PC-9 (cell line): ENCODE results near the gene TMEM123. TPM values are rescaled to one million over a fixed set of nuclear protein-coding genes. Genes with fewer than 3 reads are reported as not detected.

Experiments
- BruUV-seq: library from RNA; stranded (reverse); fragments of 400-500 nt; replicated peaks from 2 replicates; lab custom pipeline; 2021; lab: Mats Ljungman, UMichigan
- CTCF ChIA-PET: fragments of 300-600 bp; sonication (Branson Sonifier 250); formaldehyde crosslinking; loops from one replicate; lab custom pipeline; 2022; ENCODE audit warnings: antibody characterized with exemption; lab: Charles Lee
- POLR2A ChIA-PET: fragments of 300-600 bp; sonication (Branson Sonifier 250); formaldehyde crosslinking; loops from one replicate; lab custom pipeline; 2022; ENCODE audit warnings: antibody characterized with exemption; ENCODE audit not compliant: unreplicated experiment; lab: Charles Lee
- DNase-seq, 2 experiments: peaks; one replicate each; pipeline versions ENCODE4 v3.0.0 to v3.0.0-alpha.2; 2015 to 2022; ENCODE audit warnings: mixed read lengths in 1 of 2
- H2AFZ ChIP-seq: fragments of 200-600 bp; sonication (generic); 2 replicates; pipeline ENCODE4 v1.8.1; 2017; ENCODE audit warnings: antibody characterized with exemption
- H3F3A ChIP-seq: fragments of 200-600 bp; sonication (generic); 2 replicates; pipeline ENCODE4 v1.8.1; 2017; ENCODE audit warnings: antibody characterized with exemption, mild to moderate bottlenecking, low read depth; ENCODE audit not compliant: insufficient read depth
- H3K27ac ChIP-seq: fragments of 200-600 bp; sonication (generic); 2 replicates; pipeline ENCODE4 v1.6.1; 2016; ENCODE audit warnings: mixed run types
- H3K27me3 ChIP-seq: fragments of 200-600 bp; sonication (generic); 2 replicates; pipeline ENCODE4 v1.6.1; 2016; ENCODE audit warnings: low read depth, mixed run types; ENCODE audit not compliant: insufficient read depth
- H3K36me3 ChIP-seq: fragments of 200-600 bp; sonication (generic); 2 replicates; pipeline ENCODE4 v1.6.1; 2016; ENCODE audit warnings: low read depth, mixed run types
- H3K4me1 ChIP-seq: fragments of 200-600 bp; sonication (generic); replicated peaks from 2 replicates; pipeline ENCODE4 v1.6.1; 2016; ENCODE audit warnings: mixed run types; ENCODE audit not compliant: insufficient read depth
- H3K4me2 ChIP-seq: fragments of 200-600 bp; sonication (generic); 2 replicates; pipeline ENCODE4 v1.6.1; 2017; ENCODE audit warnings: mixed run types
- H3K4me3 ChIP-seq: fragments of 200-600 bp; sonication (generic); 2 replicates; pipeline ENCODE4 v1.6.1; 2016; ENCODE audit warnings: mixed run types
- H3K79me2 ChIP-seq: fragments of 200-600 bp; sonication (generic); 2 replicates; pipeline ENCODE4 v1.6.1; 2017; ENCODE audit warnings: low read depth, mixed run types
- H3K9me2 ChIP-seq: fragments of 200-600 bp; sonication (generic); 2 replicates; pipeline ENCODE4 v1.8.1; 2017; ENCODE audit warnings: mild to moderate bottlenecking; ENCODE audit not compliant: insufficient read depth
- H3K9me3 ChIP-seq: fragments of 200-600 bp; sonication (generic); 2 replicates; pipeline ENCODE4 v1.8.1; 2016; ENCODE audit warnings: low read depth; ENCODE audit not compliant: insufficient read depth
- H4K20me1 ChIP-seq: fragments of 200-600 bp; sonication (generic); 2 replicates; pipeline ENCODE4 v1.8.1; 2017; ENCODE audit not compliant: insufficient read depth
- CTCF ChIP-seq: fragments of 200-600 bp; sonication (generic); conservative IDR thresholded peaks from 2 replicates; pipeline ENCODE4 v1.6.1; 2017; ENCODE audit warnings: mixed run types, antibody characterized with exemption, mild to moderate bottlenecking, moderate library complexity
- EZH2 ChIP-seq: fragments of 200-600 bp; sonication (generic); IDR thresholded peaks from 2 replicates; pipeline ENCODE4 v1.8.0; 2017; ENCODE audit warnings: antibody characterized with exemption, low read depth
- intact Hi-C: fragments of 100-400 bp; cut with micrococcal nuclease; formaldehyde crosslinking; loops from one replicate; pipeline ENCODE4 v1.10.0; 2022; ENCODE audit not compliant: unreplicated experiment
- total RNA-seq: library from RNA; stranded (reverse); gene quantifications from 2 replicates; pipeline ENCODE4 v1.2.3, GENCODE V29; 2021

The TMEM123 gene
- total RNA-seq, 1 experiment from 2014 or later, result 201 TPM

GRCh38 chr11:102419181-102419580 lies 33.4 kb downstream of the TMEM123 start:
- no TSS peak for BruUV-seq
- H4K20me1 ChIP-seq, result peaks cover 12% of the 10 kb centered on the region
- CTCF ChIA-PET, result no interaction called here

GRCh38 chr11:102416976-102417375 lies 35.6 kb downstream of the TMEM123 start:
- Histone ChIP-seq H3K9me2 (no peaks in the 10 kb centered on the region), H4K20me1 (peaks cover 18% of the 10 kb centered on the region), H2AFZ (no peak overlapping the region), H3F3A (no peaks in the 10 kb centered on the region; the same call in 1 of the 2 replicates), H3K79me2 (peaks cover 93% of the 10 kb centered on the region), H3K36me3 (0 out of 2 replicates have a peak, but pooled peaks cover 7% of the 10 kb centered on the region), H3K4me1 (no peaks in the 10 kb centered on the region; the same call in 1 of the 2 replicates), H3K27ac (no peak overlapping the region), H3K4me3 (no peak overlapping the region), H3K27me3 (no peaks in the 10 kb centered on the region), H3K4me2 (no peak overlapping the region), H3K9me3 (peaks cover 8% of the 10 kb centered on the region; the same call in 1 of the 2 replicates)
- POLR2A ChIA-PET, result no interaction called here
- intact Hi-C loops, result no loop called here
- DNase-seq, result no peak
- CTCF ChIA-PET, result no interaction called here
- no TSS peak for BruUV-seq
- TF ChIP-seq EZH2 (no peak), CTCF (no peak)

More at GRCh38 chr11:102419181-102419580, 33.4 kb downstream of the TMEM123 start:
- no peaks in the 10 kb centered on the region for H3K27me3 ChIP-seq
- H3K4me3 ChIP-seq, result no peak overlapping the region
- no peak for DNase-seq
- intact Hi-C loops, result no loop called here
- no peaks in the 10 kb centered on the region for H3F3A ChIP-seq
- H3K36me3 ChIP-seq, result 0 out of 2 replicates have a peak, but pooled peaks cover 7% of the 10 kb centered on the region
- H3K27ac ChIP-seq, result no peak overlapping the region
- H3K4me1 ChIP-seq, result no peaks in the 10 kb centered on the region
- no peak overlapping the region for H3K4me2 ChIP-seq
- TF ChIP-seq EZH2, result no peak
- no peak for TF ChIP-seq CTCF
- peaks cover 83% of the 10 kb centered on the region for H3K79me2 ChIP-seq
- H2AFZ ChIP-seq, result no peak overlapping the region
- peaks cover 8% of the 10 kb centered on the region; the same call in 1 of the 2 replicates for H3K9me3 ChIP-seq
- H3K9me2 ChIP-seq, result no peaks in the 10 kb centered on the region
- POLR2A ChIA-PET, result no interaction called here

GRCh38 chr11:102415304-102415916 lies 37.2 kb downstream of the TMEM123 start:
- Histone ChIP-seq H3K79me2 (peaks cover 91% of the 10 kb centered on the region), H3K4me3 (no peak overlapping the region), H3K4me1 (no peaks in the 10 kb centered on the region; the same call in 1 of the 2 replicates), H3K9me3 (peaks cover 8% of the 10 kb centered on the region; the same call in 1 of the 2 replicates), H3K4me2 (no peak overlapping the region), H3F3A (no peaks in the 10 kb centered on the region; the same call in 1 of the 2 replicates), H3K27ac (no peak overlapping the region), H3K27me3 (no peaks in the 10 kb centered on the region), H3K9me2 (no peaks in the 10 kb centered on the region), H2AFZ (no peak overlapping the region), H4K20me1 (peaks cover 14% of the 10 kb centered on the region; the same call in 1 of the 2 replicates), H3K36me3 (0 out of 2 replicates have a peak, but pooled peaks cover 7% of the 10 kb centered on the region)
- TF ChIP-seq EZH2, result no peak
- no peak for TF ChIP-seq CTCF
- intact Hi-C loops, result no loop called here
- ChIA-PET POLR2A (no interaction called here), CTCF (no interaction called here)
- DNase-seq, result no peak
- BruUV-seq, result no TSS peak
